GF-D8 (cell line): ENCODE data around the gene MDGA2.
"Not testable (repeated sequence)": the region's sequence is repeated elsewhere in the genome, so short reads cannot be mapped to it uniquely, and the experiment has no call there.

Experiments
- DNase-seq: peaks from one replicate; lab custom pipeline; 2025; lab: John Stamatoyannopoulos, UW

The MDGA2 gene

GRCh38 chr14:47235619-47236018 is 439.8 kb downstream of the MDGA2 start:
- DNase-seq: no peak

DNA sequence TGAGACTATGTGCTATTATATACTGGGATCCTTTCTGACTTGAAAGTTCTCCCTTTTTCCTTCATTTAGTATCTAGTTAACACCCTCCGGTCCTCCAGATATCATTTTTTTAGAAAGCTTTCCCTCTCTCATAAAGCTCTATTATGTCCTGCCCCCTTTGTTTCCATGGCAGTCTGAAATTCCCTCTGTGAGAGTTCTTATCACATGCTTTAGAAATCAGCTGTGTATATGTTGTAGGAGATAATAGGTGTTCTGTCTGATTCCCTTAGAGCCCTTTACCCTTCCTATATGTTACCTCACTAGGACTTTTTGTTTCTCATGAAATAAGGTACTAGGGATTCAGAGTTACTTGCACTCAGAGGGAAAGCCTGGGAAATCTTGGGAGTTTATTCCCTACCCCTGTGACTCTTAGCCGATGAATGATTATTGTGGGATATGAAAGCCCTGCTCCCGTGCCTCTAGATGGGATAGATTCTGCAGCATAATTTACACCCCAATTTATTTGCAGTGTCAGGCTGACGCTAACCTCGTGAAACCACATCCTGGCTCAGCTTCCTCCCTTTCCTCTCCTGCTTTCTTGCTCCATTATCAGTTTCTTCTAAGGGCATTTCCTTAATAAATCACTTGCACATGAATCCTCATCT is 448.4 kb downstream of the MDGA2 start:
- peak; percentile 21 for DNase-seq

DNA sequence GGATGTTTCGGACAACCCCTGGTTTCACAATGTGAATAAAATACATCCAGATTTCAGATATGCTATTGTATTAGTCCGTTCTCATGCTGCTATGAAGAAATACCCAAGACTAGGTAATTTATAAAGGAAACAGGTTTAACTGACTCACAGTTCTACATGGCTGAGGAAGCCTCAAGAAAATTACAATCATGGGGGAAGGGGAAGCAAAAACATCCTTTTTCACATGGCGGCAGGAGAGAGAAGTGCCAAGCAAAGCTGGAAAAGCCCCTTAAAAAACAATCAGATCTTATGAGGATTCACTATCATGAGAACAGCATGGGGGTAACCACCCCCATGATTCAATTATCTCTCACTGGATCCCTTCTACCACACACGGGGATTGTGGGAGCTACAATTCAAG is 451.7 kb downstream of the MDGA2 start:
- no peak for DNase-seq

DNA sequence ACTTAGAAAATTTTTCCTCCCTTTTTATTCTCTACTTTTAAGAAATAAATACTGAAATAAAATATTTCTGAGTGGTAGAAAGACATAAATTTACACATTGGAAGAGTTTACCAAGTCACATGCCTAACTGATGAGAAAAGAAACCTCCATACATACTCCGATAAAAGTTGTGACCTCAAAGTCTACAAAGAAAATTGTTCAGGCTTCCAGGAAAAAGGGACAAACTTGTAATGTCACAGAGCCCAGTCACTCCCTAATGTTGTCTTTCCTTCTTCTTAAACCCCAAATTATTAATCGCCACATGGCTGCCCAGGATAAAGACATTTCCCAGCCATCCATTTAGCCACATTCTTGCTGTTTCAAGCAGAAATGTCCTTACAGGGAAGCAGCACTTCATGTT is 455.3 kb downstream of the MDGA2 start:
- DNase-seq: no peak

GRCh38 chr14:47211263-47211662 is 464.1 kb downstream of the MDGA2 start:
- DNase-seq: no peak

DNA sequence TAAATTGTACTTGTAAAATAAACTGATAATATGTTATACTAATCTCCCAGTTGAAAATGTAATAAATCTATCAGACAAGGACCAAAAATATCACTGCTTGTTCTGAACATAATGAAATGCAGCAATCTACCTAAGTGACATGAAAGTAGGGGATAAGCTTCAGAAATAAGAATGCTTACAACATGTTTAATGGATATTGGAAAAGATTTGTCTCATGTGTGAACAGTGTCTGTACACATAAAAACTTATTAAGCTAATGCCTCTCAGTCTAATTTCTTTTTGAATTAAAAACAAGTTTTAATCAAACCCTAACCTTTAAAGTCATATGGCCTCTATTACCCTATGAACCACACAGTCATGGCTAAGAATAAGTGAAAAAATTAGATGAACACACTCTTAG is 465.3 kb downstream of the MDGA2 start:
- DNase-seq: no peak

- DNase-seq: no peak
Observed at GRCh38 chr14:47208434-47208833, 467.0 kb downstream of the MDGA2 start.

DNA sequence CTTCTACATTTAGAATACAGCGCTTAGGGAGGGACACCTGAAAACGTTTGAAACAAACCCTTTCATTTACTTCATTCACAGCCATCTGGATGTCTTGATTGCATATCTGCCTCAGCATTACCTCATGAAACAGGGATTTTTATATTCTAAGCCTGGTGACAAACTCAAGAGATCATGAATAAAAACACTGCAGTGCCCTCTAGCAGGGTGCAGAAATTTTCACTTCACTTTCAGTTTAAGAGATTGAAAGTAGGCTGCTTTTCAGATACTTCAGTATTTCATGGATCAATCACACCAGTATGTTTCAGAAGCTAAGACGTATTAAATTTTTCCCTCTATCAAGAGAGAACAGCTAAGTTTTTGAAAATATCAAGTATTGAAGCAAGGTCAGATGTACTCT is 467.8 kb downstream of the MDGA2 start:
- DNase-seq: no peak

DNA sequence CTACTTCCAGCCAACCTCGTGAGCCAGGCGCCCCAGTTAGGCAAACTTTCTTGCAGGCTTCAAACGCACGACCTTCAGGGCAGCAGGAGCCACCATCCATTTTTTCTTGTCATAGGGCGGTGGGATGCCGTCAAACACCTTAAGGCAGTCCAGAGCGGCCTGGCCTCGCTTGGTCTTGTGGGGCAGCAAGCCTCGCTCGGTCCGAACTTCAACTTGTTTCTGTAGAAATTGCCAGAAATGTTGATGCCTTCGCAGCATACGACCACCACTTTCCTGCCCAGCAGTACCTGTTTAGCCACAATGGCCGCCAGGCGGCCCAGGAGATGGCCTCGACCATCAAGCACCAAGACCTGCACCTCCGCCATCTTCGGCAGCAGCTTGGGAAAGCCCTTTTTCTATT is 474.7 kb downstream of the MDGA2 start:
- no peak for DNase-seq

DNA sequence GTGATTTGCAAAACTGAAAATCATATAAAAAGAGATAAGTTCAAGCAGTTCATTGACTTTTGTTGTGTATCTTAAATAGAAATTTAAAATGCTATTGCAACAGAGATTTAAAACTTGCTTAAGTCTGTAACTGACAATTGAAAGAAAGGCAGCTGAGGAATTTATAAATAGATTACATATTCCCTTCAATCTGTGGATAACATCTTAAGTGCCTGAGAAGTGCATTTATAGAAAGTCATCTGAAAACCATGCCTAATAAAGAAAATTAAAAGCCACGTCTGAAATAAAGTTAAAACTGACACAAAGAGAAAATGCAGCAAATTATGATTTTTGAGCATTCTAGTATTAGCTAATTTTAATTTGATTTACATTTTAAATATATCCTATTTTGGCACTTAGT is 479.8 kb downstream of the MDGA2 start:
- no peak for DNase-seq

- no peak for DNase-seq
Observed at GRCh38 chr14:47194055-47194454, 481.4 kb downstream of the MDGA2 start.

DNA sequence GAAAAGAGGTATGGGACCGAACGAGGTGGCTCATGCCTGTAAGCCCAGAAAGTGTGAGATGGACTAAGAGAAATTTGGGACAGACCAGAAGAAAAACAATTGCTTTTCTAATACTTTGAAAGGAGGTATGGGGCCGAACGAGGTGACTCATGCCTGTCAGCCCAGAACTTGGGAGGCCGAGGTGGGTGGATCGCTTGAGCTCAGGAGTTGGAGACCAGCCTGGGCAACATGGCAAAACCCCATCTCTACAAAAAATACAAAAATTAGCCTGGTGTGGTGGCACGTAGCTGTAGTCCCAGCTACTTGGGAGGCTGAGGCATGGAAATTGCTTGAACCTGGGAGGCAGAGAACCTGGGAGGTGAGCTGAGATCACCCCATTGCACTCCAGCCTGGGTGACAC is 483.2 kb downstream of the MDGA2 start:
- not testable (repeated sequence) for DNase-seq

DNA sequence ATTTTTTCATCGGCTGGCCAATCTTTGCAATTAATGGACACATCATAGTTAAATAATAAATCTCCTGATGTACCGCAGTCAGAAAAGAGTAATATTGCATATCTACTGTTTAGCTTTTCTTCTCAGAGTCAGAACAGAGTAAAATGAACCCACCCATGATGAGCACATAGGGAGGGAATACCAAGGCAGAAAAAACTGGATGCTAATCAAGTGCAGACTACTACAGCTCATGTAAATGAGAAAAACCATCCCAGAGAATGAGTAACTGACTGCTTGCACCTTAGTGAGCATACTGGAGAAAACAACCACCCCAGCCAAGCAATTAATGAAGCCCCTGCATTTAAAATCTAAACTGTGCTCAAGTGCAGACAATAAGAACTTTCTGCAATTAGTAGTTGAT is 483.7 kb downstream of the MDGA2 start:
- no peak for DNase-seq

- DNase-seq: no peak
Observed at GRCh38 chr14:47189911-47190484, 485.4 kb downstream of the MDGA2 start.

DNA sequence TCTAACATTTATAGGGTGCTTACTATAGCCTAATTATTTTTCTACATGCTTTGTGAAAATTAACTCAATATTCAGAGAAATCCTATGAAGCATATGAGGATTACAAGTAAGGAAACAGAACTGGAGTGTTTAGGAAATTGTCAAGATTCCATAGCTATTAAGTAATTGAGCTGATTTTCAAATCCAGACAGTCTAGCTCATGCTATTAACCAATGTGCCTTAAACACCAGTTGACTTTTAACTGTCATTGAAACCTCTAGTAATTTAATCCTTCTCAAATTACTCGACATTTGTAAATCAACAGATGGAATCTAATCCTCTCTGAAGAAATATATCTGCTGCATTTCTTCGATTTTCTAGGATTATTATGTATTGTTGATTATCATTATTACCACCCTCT is 488.9 kb downstream of the MDGA2 start:
- no peak for DNase-seq

DNA sequence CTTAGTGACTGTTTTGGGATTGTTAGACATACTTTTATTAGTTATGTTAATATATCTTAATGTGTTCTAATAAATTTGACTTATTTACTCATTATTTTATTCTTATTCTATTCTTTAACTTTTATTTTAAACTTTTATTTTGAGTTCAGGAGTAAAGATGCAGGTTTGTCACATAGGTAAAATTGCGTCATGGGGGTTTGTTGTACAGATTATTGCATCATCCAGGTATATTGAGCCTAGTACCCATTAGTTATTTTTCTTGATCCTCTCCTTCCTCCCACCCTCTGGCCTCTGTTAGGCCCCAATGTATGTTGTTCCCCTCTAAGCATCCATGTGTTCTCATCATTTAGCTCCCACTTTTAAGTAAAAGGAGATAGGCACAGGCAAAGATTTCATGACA is 495.5 kb downstream of the MDGA2 start:
- DNase-seq: no peak

DNA sequence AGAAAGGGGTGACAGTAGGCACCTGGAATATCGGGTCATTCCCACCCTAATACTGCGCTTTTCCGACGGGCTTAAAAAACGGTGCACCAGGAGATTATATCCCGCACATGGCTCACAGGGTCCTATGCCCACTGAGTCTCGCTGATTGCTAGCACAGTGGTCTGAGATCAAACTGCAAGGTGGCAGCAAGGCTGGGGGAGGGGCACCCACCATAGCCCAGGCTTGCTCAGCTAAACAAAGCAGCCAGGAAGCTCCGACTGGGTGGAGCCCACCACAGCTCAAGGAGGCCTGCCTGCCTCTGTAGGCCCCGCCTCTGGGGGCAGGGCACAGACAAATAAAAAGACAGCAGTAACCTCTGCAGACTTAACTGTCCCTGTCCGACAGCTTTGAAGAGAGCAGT is 503.5 kb downstream of the MDGA2 start:
- not testable (repeated sequence) for DNase-seq

DNA sequence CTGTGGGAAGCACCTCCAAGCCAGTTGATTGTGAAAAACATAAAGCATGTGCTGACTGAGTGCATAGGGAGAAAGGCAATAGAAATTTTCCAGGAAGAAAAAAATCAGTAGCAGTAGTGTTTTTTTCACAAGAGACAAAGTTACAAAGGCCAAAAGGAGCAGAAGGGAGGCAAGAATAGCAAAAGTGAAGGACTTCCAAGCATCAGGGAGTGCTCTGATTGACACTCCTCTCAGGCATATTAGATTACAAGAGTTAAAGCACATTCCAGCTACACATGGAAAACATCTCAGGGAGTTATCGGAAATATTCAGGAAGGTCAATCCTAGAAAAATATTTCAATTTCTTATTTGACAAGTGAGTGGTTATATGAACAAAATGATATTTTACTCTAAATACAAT is 508.0 kb downstream of the MDGA2 start:
- no peak for DNase-seq

DNA sequence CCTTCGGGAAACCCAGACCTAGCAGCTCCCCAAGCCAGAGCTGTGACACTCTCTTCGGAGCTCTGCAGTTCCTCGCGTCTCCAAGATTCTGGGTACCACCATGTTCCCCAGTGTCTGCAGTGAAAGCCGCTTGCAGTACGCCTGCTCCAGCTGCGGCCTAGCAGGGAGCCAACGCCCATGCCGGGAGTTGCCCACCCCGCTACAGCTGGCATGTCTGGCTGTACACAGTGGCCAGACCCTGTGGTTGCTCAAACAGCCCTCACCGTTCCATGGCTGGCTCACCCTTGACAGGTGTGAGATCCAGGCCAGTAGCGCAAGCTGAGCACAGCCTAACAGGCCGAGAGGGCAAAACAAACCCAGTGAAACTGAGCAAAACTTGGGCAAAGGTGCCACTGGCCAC is 520.0 kb downstream of the MDGA2 start:
- DNase-seq: no peak

GRCh38 chr14:47154276-47154797 is 521.1 kb downstream of the MDGA2 start:
- no peak for DNase-seq

- no peak for DNase-seq
Observed at GRCh38 chr14:47153746-47154145, 521.7 kb downstream of the MDGA2 start.

DNA sequence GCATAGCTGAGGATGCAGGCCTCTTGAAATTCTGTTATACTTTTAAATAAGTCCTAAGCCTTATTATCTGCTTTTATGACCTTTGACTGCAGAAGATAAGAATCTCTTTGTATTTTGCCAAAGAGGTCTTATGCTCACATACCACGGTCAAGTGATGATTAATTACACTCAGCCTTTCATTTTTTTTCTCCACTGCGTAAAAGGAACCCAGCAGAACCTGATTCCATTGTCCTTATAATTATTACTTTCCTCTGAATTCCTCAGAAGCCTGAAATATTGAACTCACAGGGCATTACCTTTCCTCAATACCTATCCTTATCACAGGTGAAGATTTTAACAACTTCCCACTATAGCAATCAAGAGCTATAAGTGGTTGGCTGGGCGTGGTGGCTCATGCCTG is 525.1 kb downstream of the MDGA2 start:
- no peak for DNase-seq

DNA sequence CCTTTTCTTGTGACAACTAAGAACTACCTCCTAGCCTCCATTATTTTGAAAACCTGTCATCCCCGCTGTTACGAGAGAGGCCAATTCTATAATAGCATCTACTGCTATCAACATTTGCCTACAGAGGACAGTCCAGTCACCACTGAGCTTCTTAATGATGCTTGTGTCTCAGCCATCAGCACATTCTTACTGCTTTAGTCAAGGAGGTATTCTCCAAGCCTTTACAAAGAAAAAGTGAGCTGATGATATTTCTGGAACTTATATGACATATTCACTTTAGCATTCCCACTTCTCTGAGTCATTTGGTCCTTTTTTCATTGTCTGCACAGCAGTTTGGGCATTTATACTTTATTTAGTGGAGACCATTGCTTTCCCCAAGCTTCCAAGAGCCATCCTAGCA is 526.1 kb downstream of the MDGA2 start:
- no peak for DNase-seq

DNA sequence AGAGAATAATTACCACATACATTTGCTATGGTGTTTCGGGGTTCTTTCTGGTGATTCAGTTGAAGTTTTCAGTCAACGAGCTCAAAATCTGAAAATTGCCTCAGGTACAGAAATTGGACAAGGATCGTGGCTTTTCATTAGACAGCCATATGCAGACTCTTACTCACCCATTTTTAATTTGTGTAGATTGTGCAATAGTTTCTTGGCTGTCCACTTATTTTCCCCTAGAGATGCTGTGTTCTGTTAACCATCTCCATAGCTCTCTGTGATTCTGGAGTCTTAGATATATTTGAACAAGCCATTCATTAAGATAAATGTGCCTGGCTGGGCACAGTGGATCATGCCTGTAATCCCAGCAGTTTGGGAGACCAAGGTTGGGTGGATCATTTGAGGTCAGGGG is 526.7 kb downstream of the MDGA2 start:
- no peak for DNase-seq
